H1 (cell line): ENCODE results near the gene TGM6. TPM values are rescaled to one million over a fixed set of nuclear protein-coding genes. Genes with fewer than 3 reads are reported as not detected.

Experiments
- CTCF ChIA-PET: fragments of 300-600 bp; sonication (Branson Sonifier 250); formaldehyde crosslinking; loops from one replicate; lab custom pipeline; 2021; ENCODE audit not compliant: partially characterized antibody; lab: Charles Lee
- POLR2A ChIA-PET: fragments of 300-600 bp; sonication (Branson Sonifier 250); formaldehyde crosslinking; loops from one replicate; lab custom pipeline; 2021; ENCODE audit warnings: inconsistent platforms; ENCODE audit not compliant: partially characterized antibody; lab: Charles Lee
- DNase-seq, 2 experiments: peaks; one replicate each; pipeline versions ENCODE4 v3.0.0 to v3.0.0-alpha.2; 2010 to 2022; ENCODE audit warnings: low spot score in 2 of 2, low read depth in 1 of 2, mixed read lengths in 1 of 2
- FAIRE-seq: peaks from 2 replicates; lab custom pipeline; 2011; peaks lifted over from hg19 to GRCh38; lab: Jason Lieb, UNC
- H2AFZ ChIP-seq: 2 replicates; pipeline ENCODE4 v1.8.1; 2012; ENCODE audit warnings: low read length, inconsistent platforms
- H2AK5ac ChIP-seq: 2 replicates; pipeline ENCODE4 v1.6.1; 2013; ENCODE audit warnings: low read depth, low read length
- H2BK120ac ChIP-seq: replicated peaks from 2 replicates; pipeline ENCODE3; 2013; ENCODE audit warnings: low read depth, low read length, inconsistent platforms
- H2BK12ac ChIP-seq: 2 replicates; pipeline ENCODE4 v1.6.1; 2013; ENCODE audit warnings: low read depth, low read length
- H2BK15ac ChIP-seq: 2 replicates; pipeline ENCODE4 v1.6.1; 2013; ENCODE audit warnings: low read length
- H2BK20ac ChIP-seq: 2 replicates; pipeline ENCODE4 v1.6.1; 2013; ENCODE audit warnings: low read length
- H2BK5ac ChIP-seq: 2 replicates; pipeline ENCODE4 v1.6.1; 2013; ENCODE audit warnings: low read depth, low read length
- H3K14ac ChIP-seq: 2 replicates; pipeline ENCODE4 v1.6.1; 2013; ENCODE audit warnings: inconsistent platforms; ENCODE audit not compliant: insufficient read length
- H3K18ac ChIP-seq: 2 replicates; pipeline ENCODE4 v1.6.1; 2013; ENCODE audit warnings: low read length; ENCODE audit errors: extremely low read depth
- H3K23ac ChIP-seq: 2 replicates; pipeline ENCODE4 v1.6.1; 2013; ENCODE audit warnings: inconsistent platforms; ENCODE audit not compliant: insufficient read length
- H3K23me2 ChIP-seq: 2 replicates; pipeline ENCODE4 v1.6.1; 2013; ENCODE audit warnings: low read depth, low read length
- H3K27ac ChIP-seq: 2 replicates; pipeline ENCODE4 v1.6.1; 2011; ENCODE audit warnings: low read depth, low read length, inconsistent platforms
- H3K27me3 ChIP-seq, 4 experiments: replicated peaks in 1 of 4; 1 replicate in 1 of 4; 2 replicates in 3 of 4; pipeline versions ENCODE4 v1.6.1 to v1.8.1; 2011 to 2013; ENCODE audit warnings: low read length in 3 of 4, mild to moderate bottlenecking in 3 of 4, inconsistent platforms in 2 of 4, mixed read lengths in 2 of 4, moderate library complexity in 1 of 4; ENCODE audit not compliant: control insufficient read depth in 3 of 4, insufficient read depth in 3 of 4; ENCODE audit errors: extremely low read depth in 1 of 4
- H3K36me3 ChIP-seq, 4 experiments: 2 replicates each; pipeline versions ENCODE4 v1.6.1 to v1.8.1; 2011 to 2013; ENCODE audit warnings: mild to moderate bottlenecking in 4 of 4, low read length in 3 of 4, moderate library complexity in 2 of 4, control low read depth in 1 of 4, inconsistent platforms in 1 of 4; ENCODE audit not compliant: insufficient read depth in 4 of 4, control insufficient read depth in 2 of 4
- H3K4ac ChIP-seq: replicated peaks from 2 replicates; pipeline ENCODE3; 2013; ENCODE audit warnings: low read length, low read depth, mixed read lengths, inconsistent platforms; ENCODE audit not compliant: insufficient read length
- H3K4me1 ChIP-seq, 4 experiments: replicated peaks in 1 of 4; 1 replicate in 1 of 4; 2 replicates in 3 of 4; pipeline versions ENCODE4 v1.6.1 to v1.8.1; 2011 to 2013; ENCODE audit warnings: low read length in 3 of 4, inconsistent platforms in 2 of 4, mixed read lengths in 1 of 4; ENCODE audit not compliant: insufficient read depth in 4 of 4, control insufficient read depth in 3 of 4
- H3K4me2 ChIP-seq, 2 experiments: 2 replicates each; pipeline versions ENCODE4 v1.6.1 to v1.8.1; 2011 to 2013; ENCODE audit warnings: low read depth in 2 of 2, low read length in 2 of 2, control low read depth in 1 of 2, inconsistent platforms in 1 of 2, mild to moderate bottlenecking in 1 of 2; ENCODE audit not compliant: insufficient read depth in 1 of 2
- H3K4me3 ChIP-seq, 4 experiments: fragments of 200-600, 300-600 bp in 1 of 4; sonication (generic), shearing (Covaris generic), sonication (Bioruptor Twin) in 1 of 4; 2 replicates each; pipeline versions ENCODE4 v1.5.1 to v1.8.1; 2011 to 2016; ENCODE audit warnings: low read length in 4 of 4, low read depth in 3 of 4, control low read depth in 2 of 4, inconsistent platforms in 2 of 4, mild to moderate bottlenecking in 2 of 4, mixed read lengths in 1 of 4, moderate library complexity in 1 of 4; ENCODE audit not compliant: insufficient read depth in 2 of 4; ENCODE audit errors: extremely low read depth in 1 of 4
- H3K56ac ChIP-seq: replicated peaks from 2 replicates; pipeline ENCODE3; 2013; ENCODE audit warnings: low read depth, mild to moderate bottlenecking, mixed read lengths, low read length, inconsistent platforms; ENCODE audit not compliant: insufficient read length
- H3K79me1 ChIP-seq: 2 replicates; pipeline ENCODE4 v1.6.1; 2013; ENCODE audit warnings: low read depth, low read length, control low read depth
- H3K79me2 ChIP-seq, 2 experiments: 2 replicates each; pipeline versions ENCODE4 v1.6.1 to v1.8.1; 2012 to 2013; ENCODE audit warnings: low read length in 2 of 2, mild to moderate bottlenecking in 2 of 2, inconsistent platforms in 1 of 2; ENCODE audit not compliant: insufficient read depth in 2 of 2, control insufficient read depth in 1 of 2
- H3K9ac ChIP-seq, 4 experiments: replicated peaks in 1 of 4; 1 replicate in 1 of 4; 2 replicates in 3 of 4; pipeline versions ENCODE4 v1.6.1 to v1.8.1; 2011 to 2013; ENCODE audit warnings: low read depth in 3 of 4, low read length in 3 of 4, control low read depth in 2 of 4, mild to moderate bottlenecking in 2 of 4, moderate library complexity in 2 of 4, inconsistent platforms in 1 of 4; ENCODE audit errors: extremely low read depth in 1 of 4
- H3K9me3 ChIP-seq, 2 experiments: 2 replicates each; pipeline versions ENCODE4 v1.6.1 to v1.8.1; 2012 to 2013; ENCODE audit warnings: mild to moderate bottlenecking in 2 of 2, moderate library complexity in 2 of 2, control low read depth in 1 of 2, inconsistent platforms in 1 of 2, low read depth in 1 of 2, low read length in 1 of 2, mixed read lengths in 1 of 2; ENCODE audit not compliant: insufficient read depth in 2 of 2
- H4K20me1 ChIP-seq, 2 experiments: replicated peaks in 1 of 2; 2 replicates each; pipeline versions ENCODE3 to v1.8.1; 2011 to 2013; ENCODE audit warnings: inconsistent platforms in 2 of 2, low read length in 2 of 2, mild to moderate bottlenecking in 1 of 2; ENCODE audit not compliant: insufficient read depth in 2 of 2, control insufficient read depth in 1 of 2
- H4K5ac ChIP-seq: 2 replicates; pipeline ENCODE4 v1.6.1; 2013; ENCODE audit warnings: low read length, low read depth, mixed read lengths, inconsistent platforms; ENCODE audit not compliant: insufficient read length
- H4K8ac ChIP-seq: 2 replicates; pipeline ENCODE4 v1.8.0; 2013; ENCODE audit warnings: mild to moderate bottlenecking, moderate library complexity, low read length, inconsistent platforms; ENCODE audit not compliant: insufficient read depth; ENCODE audit errors: extremely low read depth
- H4K91ac ChIP-seq: replicated peaks from 2 replicates; pipeline ENCODE3; 2013; ENCODE audit warnings: low read length, mixed read lengths, inconsistent platforms; ENCODE audit not compliant: insufficient read length
- ATF3 ChIP-seq: IDR thresholded peaks from 2 replicates; pipeline ENCODE4 v1.6.1; 2011; ENCODE audit warnings: low read depth, mild to moderate bottlenecking, low read length; ENCODE audit not compliant: insufficient read depth
- CEBPB ChIP-seq: IDR thresholded peaks from 2 replicates; pipeline ENCODE4 v1.6.1; 2012; ENCODE audit warnings: low read depth, low read length
- CTBP2 ChIP-seq: IDR thresholded peaks from 2 replicates; pipeline ENCODE4 v1.7.0; 2011; ENCODE audit warnings: borderline replicate concordance, mild to moderate bottlenecking, moderate library complexity, mixed read lengths, low read length; ENCODE audit not compliant: insufficient read depth, insufficient read length
- JUND ChIP-seq: IDR thresholded peaks from 2 replicates; pipeline ENCODE4 v1.6.1; 2011; ENCODE audit warnings: mild to moderate bottlenecking, improper control_type of control experiment, low read length
- KDM1A ChIP-seq: fragments of 200-600, 300-600 bp; sonication (generic); IDR thresholded peaks from 2 replicates; pipeline ENCODE4 v1.7.1; 2016; ENCODE audit warnings: mild to moderate bottlenecking, low read length, borderline replicate concordance
- KDM4A ChIP-seq: IDR thresholded peaks from one replicate; pipeline ENCODE4 v1.7.1; 2012; ENCODE audit warnings: low read depth, mild to moderate bottlenecking, moderate library complexity, low read length, inconsistent platforms; ENCODE audit not compliant: severe bottlenecking
- POU5F1 ChIP-seq: IDR thresholded peaks from 2 replicates; pipeline ENCODE4 v1.6.1; 2011; ENCODE audit warnings: low read depth, mild to moderate bottlenecking, low read length, moderate library complexity
- TAF7 ChIP-seq: optimal IDR thresholded peaks from 2 replicates; pipeline ENCODE3; 2011; ENCODE audit warnings: low read depth, mild to moderate bottlenecking, inconsistent platforms, low read length, moderate library complexity, borderline replicate concordance
- WGBS, 2 experiments: shearing (Covaris generic) in 1 of 2; methylation state at CpG; one replicate each; pipeline versions ENCODE4 v1.1.6 to v1.1.7; 2013 to 2015; ENCODE audit warnings: low lambda C conversion rate in 2 of 2, mixed read lengths in 2 of 2, inconsistent platforms in 1 of 2, low coverage in 1 of 2, missing lambda C conversion rate in 1 of 2; ENCODE audit not compliant: insufficient replicate concordance in 2 of 2, insufficient coverage in 1 of 2, insufficient read length in 1 of 2; ENCODE audit errors: extremely low coverage in 1 of 2, missing lambda C conversion rate in 1 of 2; 5-methylcytosine and 5-hydroxymethylcytosine counted together
- polyA plus RNA-seq, 7 experiments: library from polyadenylated mRNA; depleted of rRNA in 3 of 7; stranded (reverse) in 5 of 7; unstranded in 2 of 7; fragments of >200 nt in 5 of 7; fragments of 200-250 nt in 2 of 7; gene quantifications; 1 replicate in 5 of 7; 2 replicates in 1 of 7; 4 replicates in 1 of 7; pipeline versions ENCODE4 v1.2.1 to v1.2.3, GENCODE V29; 2011 to 2013; ENCODE audit warnings: missing spikeins in 2 of 7, mixed read lengths in 2 of 7
- total RNA-seq: library from RNA; stranded (reverse); fragmentation: NEBNext Ultra II Directional; extraction: Animal tissue kit (Norgen Biotek cat#: 25700); gene quantifications from 2 replicates; pipeline ENCODE4 v1.2.1, GENCODE V29; 2021

The TGM6 gene
- total and polyA plus RNA-seq, 2 of the 8 experiments (the other 6 are each of a cell fraction or from before 2014, with no cell fraction given): 0.03 TPM; not detected in 1

DNA sequence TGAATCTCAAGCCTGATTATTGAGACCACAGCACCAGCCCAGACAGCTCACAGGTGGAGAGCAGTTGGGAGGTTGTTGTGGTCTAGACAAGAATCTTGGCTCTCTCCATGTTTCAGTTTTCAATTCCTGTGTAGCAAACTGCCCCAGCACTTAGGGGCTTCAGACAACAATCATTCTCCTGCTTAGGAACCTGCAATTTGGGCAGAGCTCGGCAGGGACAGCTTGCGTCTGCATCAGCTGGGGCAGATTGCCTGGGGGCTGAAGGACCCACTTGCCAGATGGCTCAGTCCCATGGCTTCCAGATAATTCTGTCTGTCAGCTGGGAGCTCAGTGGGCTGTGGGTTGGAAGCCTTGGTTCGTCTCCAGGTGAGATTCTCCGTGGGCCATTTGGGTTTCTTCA, 6.9 kb downstream of the TGM6 start:
- no peak overlapping the region for H3K56ac ChIP-seq
- CTCF ChIA-PET: interaction anchor here (0.9 to 10.7 kb wide), 52 partner anchors 9 to 853 kb away, joined by 3 to 210 read pairs (median 6); no protein-coding TSS in a partner anchor
- POLR2A ChIA-PET: interaction anchor here (1.3 kb wide), 2 partner anchors 69 to 264 kb away, joined by 4 read pairs; partner anchors contain the start of gene NOP56
- H3K9ac ChIP-seq: no peak overlapping the region
- H3K79me2 ChIP-seq: no peaks in the 10 kb centered on the region
- no peaks in the 10 kb centered on the region for H3K4me1 ChIP-seq
- no peak overlapping the region for H2BK15ac ChIP-seq
- no peak overlapping the region for H3K14ac ChIP-seq
- peaks cover 4 to 5% of the 10 kb centered on the region in 2 experiments; a peak in 1 of 4 replicates for H3K9me3 ChIP-seq
- H2BK5ac ChIP-seq: no peak overlapping the region
- no peak overlapping the region for H2AK5ac ChIP-seq
- H2BK120ac ChIP-seq: no peak overlapping the region
- H3K36me3 ChIP-seq: no peaks in the 10 kb centered on the region
- WGBS, 2 experiments: 94% methylated on average over 4 of the region's 4 CpGs; no CpG with 5 or more reads in 1 of the 2 experiments
- no peak overlapping the region for H4K5ac ChIP-seq
- 0 out of 2 replicates have a peak overlapping the region, but pooled peaks have one; percentile 6 for H2AFZ ChIP-seq
- H3K4me2 ChIP-seq: no peak overlapping the region
- no peak overlapping the region for H3K27ac ChIP-seq
- no peaks in the 10 kb centered on the region for H3K79me1 ChIP-seq
- no peaks in the 10 kb centered on the region for H4K20me1 ChIP-seq
- no peak overlapping the region for H3K4me3 ChIP-seq
- H3K4ac ChIP-seq: no peak overlapping the region
- H3K27me3 ChIP-seq: no peaks in the 10 kb centered on the region; a peak in 2 of 7 replicates
- no peak overlapping the region for H3K23ac ChIP-seq
- no peaks in the 10 kb centered on the region for H3K23me2 ChIP-seq
- H2BK20ac ChIP-seq: no peak overlapping the region
- no peak overlapping the region for H3K18ac ChIP-seq
- H4K8ac ChIP-seq: no peak overlapping the region
- TF ChIP-seq POU5F1 (no peak), CTBP2 (no peak), JUND (no peak), ATF3 (no peak), CEBPB (no peak), KDM4A (no peak), TAF7 (no peak), KDM1A (no peak)
- no peak overlapping the region for H2BK12ac ChIP-seq
- no peak overlapping the region for H4K91ac ChIP-seq
- no peak for DNase-seq
- no peak for FAIRE-seq
